Measurements from ENCODE around the gene AMOTL2. TPM values are rescaled to one million over a fixed set of nuclear protein-coding genes. Genes with fewer than 3 reads are reported as not detected.

AMOTL2 gene
- total RNA-seq = 10 to 100 TPM; 49.4 to 87.5 (median 61.4) TPM

DNA sequence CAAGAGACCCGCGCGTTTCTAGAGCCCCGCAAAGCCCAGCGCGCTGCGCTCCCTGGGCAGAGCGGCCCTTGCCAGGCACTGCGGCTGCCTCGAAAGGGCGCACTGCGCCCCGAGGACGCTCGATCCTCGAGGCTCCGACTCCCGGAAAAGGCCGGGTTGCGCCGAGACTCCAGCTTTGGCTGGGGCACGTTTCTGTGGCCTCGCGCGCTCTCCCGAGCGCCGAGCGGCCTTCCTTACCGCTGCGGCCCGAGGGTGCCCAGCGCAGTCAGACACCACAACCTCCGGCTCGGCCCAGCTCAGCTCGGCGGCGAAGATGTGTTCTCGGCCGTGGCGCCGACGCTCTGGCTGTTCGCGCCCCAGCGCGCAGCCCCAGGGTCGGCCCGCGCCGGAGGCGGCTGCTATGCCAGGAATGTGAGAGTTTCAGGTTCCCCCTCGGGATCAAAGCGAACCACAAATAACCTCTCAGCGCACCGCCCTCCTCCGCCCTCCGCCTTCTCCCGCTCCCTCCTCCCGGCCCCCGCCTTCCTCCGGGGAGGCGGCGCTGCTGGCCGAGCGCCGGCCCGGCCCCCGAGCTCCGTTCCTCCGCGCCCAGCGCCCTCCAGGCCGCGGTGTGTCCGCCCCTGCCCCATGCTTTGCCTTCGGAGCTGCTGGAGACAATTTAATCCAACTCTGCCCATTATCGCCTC lies at the start of gene AMOTL2:
Gene AMOTL2, minus strand, starts transcription at position 343 of the 686 bp plus-strand sequence. CDS start 3,014 bp downstream, outside the sequence.
- Histone ChIP-seq H3K9me3 (no peaks in the 10 kb centered on the region), H3K36me3 (no peaks in the 10 kb centered on the region), H3K27me3 (no peaks in the 10 kb centered on the region), H3K4me3 (peak within 1 kb of the TSS; percentile 52 to 89), H3K4me1 (peaks cover 5 to 29% of the 10 kb centered on the region in 2 donors), H3K27ac (peak within 1 kb of the TSS; percentile 97 to 99)
- intact Hi-C loops (cut with DNase I; ENCODE audit: low total_unique reads) = loop anchor here (5.0 kb wide), 1 partner anchor 88 kb away; no protein-coding TSS in a partner anchor
- DNase-seq = peak; percentile 91 to 93
- TF ChIP-seq, protein P1, sequence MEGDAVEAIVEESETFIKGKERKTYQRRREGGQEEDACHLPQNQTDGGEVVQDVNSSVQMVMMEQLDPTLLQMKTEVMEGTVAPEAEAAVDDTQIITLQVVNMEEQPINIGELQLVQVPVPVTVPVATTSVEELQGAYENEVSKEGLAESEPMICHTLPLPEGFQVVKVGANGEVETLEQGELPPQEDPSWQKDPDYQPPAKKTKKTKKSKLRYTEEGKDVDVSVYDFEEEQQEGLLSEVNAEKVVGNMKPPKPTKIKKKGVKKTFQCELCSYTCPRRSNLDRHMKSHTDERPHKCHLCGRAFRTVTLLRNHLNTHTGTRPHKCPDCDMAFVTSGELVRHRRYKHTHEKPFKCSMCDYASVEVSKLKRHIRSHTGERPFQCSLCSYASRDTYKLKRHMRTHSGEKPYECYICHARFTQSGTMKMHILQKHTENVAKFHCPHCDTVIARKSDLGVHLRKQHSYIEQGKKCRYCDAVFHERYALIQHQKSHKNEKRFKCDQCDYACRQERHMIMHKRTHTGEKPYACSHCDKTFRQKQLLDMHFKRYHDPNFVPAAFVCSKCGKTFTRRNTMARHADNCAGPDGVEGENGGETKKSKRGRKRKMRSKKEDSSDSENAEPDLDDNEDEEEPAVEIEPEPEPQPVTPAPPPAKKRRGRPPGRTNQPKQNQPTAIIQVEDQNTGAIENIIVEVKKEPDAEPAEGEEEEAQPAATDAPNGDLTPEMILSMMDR (IDR thresholded peaks at IDR 0.05) = peak in 1 of 4 experiments; percentile 6
- TF ChIP-seq POLR2A (IDR thresholded peaks at IDR 0.05) = peak; percentile 57 to 89

DNA sequence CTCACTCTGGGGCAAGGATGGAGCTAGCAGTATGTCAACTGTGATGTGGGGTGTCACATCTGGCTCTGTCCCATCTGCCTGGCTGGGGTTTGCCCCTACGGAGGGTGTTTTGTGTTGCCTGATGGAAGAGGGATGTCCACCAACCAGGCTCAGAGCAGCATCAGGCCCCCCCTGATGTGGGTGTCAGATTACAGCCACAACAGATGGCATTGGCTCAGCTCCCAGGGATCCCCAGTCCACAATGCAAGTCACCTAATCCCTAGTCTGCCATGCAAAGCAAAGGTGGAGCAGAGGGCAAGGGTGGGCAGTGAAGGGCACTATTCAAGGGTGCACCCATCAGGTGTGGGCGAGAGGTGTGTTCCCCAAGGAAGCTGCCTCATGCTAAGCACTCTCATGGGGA lies 48.9 kb upstream of the AMOTL2 start:
- intact Hi-C loops (cut with DNase I; ENCODE audit: low total_unique reads) = no loop called here
- Histone ChIP-seq H3K36me3 (no peaks in the 10 kb centered on the region), H3K27ac (no peak overlapping the region), H3K4me1 (no peaks in the 10 kb centered on the region), H3K9me3 (no peaks in the 10 kb centered on the region), H3K4me3 (no peak overlapping the region), H3K27me3 (no peaks in the 10 kb centered on the region)
- TF ChIP-seq, protein P1 (IDR thresholded peaks at IDR 0.05) = no peak
- TF ChIP-seq POLR2A (IDR thresholded peaks at IDR 0.05) = no peak
- no peak for DNase-seq

DNA sequence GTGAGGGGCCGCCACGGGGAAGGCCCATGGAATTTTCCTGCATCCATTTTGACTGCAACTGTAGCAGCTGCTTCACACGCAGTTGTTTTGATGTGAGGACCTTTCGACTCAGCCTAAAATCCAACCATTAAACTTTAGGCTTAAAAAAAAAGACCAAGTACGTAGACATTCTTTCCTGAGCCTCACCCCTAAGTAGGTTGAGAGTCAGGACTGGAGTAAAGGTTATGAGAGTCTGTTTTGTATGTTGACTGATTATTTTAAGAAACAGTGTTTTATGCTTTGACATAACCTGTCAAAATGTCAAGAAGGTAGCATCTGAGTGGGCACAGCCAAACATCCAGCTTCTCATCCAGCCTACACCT lies 45.7 kb upstream of the AMOTL2 start:
- intact Hi-C loops (cut with DNase I; ENCODE audit: low total_unique reads) = no loop called here
- no peak for DNase-seq
- Histone ChIP-seq H3K4me3 (no peak overlapping the region), H3K27ac (no peak overlapping the region), H3K4me1 (no peaks in the 10 kb centered on the region), H3K36me3 (no peaks in the 10 kb centered on the region), H3K27me3 (no peaks in the 10 kb centered on the region), H3K9me3 (no peaks in the 10 kb centered on the region)
- TF ChIP-seq, protein P1 (IDR thresholded peaks at IDR 0.05) = no peak
- no peak for TF ChIP-seq POLR2A (IDR thresholded peaks at IDR 0.05)

DNA sequence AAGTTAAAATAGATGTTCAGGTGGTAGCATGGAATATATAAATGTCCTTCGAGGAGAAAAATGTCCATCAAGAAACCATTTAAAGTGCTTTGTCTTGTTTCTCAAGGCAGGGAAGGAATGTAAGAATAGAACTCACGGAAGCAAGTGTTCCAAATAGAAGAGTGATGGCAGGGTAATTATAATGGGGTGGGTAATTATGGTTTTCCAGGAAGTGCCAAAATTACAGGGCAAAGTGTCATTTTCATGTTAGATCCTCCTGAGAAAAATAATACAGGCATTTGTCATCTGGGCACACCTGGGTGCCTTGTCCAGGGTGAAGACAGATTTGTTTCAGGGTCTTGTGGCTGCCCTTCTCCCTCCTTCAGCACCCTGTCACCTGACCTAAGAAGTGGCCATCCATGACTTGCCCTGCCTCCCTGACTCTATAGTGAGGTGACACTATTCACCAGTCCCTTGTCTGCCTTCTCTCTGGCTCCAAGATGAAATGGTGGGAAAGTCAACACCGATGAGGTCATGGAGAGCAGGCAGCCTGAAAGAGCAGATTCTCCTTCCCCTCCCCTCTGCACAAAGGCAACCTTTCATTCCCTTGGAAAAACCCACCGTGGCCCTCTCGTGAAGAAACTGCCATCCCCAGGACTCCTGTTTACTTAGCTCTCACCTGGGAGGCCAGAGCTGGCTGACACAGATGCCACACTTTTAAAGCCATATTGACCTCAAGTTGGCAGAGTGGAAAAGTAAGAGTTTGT lies 45.1 kb upstream of the AMOTL2 start:
- no peaks in the 10 kb centered on the region for H3K27me3 ChIP-seq
- intact Hi-C loops (cut with DNase I; ENCODE audit: low total_unique reads) = no loop called here
- no peak overlapping the region for H3K4me3 ChIP-seq
- H3K36me3 ChIP-seq = no peaks in the 10 kb centered on the region
- H3K4me1 ChIP-seq = no peaks in the 10 kb centered on the region
- no peak overlapping the region for H3K27ac ChIP-seq
- TF ChIP-seq, protein P1 (IDR thresholded peaks at IDR 0.05) = no peak
- TF ChIP-seq POLR2A (IDR thresholded peaks at IDR 0.05) = no peak
- no peaks in the 10 kb centered on the region for H3K9me3 ChIP-seq
- DNase-seq = no peak

DNA sequence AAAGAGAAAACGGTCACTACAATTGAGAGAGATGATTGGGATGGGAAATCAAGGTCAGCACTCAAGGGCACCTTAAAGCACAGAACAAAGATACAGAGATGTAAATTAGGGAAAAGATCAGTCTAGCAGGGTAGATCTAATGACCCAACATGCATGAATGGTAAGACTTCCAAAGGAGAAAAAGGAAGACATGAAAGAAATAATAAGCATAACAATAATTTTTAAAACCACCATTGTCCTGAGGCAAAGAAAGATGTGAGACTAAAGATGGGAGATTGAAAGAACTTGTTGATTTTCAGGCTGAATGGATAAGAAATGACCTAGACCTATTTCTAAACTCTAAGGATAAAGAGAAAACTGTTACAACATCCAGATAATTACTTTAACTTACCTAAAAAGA lies 34.8 kb upstream of the AMOTL2 start:
- H3K9me3 ChIP-seq = no peaks in the 10 kb centered on the region
- H3K36me3 ChIP-seq = no peaks in the 10 kb centered on the region
- H3K4me1 ChIP-seq = peaks cover 0 to 7% of the 10 kb centered on the region in 2 donors
- no peak overlapping the region for H3K27ac ChIP-seq
- intact Hi-C loops (cut with DNase I; ENCODE audit: low total_unique reads) = no loop called here
- no peak overlapping the region for H3K4me3 ChIP-seq
- DNase-seq = no peak
- no peaks in the 10 kb centered on the region for H3K27me3 ChIP-seq
- TF ChIP-seq, protein P1 (IDR thresholded peaks at IDR 0.05) = no peak
- no peak for TF ChIP-seq POLR2A (IDR thresholded peaks at IDR 0.05)
